A673 (cell line): ENCODE results near the gene KYNU. TPM values are rescaled to one million over a fixed set of nuclear protein-coding genes. Genes with fewer than 3 reads are reported as not detected.

Source experiments
- BruUV-seq: library from RNA; stranded (reverse); fragments of 400-500 nt; replicated peaks from 2 replicates; lab custom pipeline; 2021; lab: Mats Ljungman, UMichigan
- CTCF ChIA-PET: fragments of 300-600 bp; sonication (Branson Sonifier 250); formaldehyde crosslinking; loops from one replicate; lab custom pipeline; 2022; ENCODE audit warnings: antibody characterized with exemption; lab: Charles Lee
- POLR2A ChIA-PET: fragments of 300-600 bp; sonication (Branson Sonifier 250); formaldehyde crosslinking; loops from one replicate; lab custom pipeline; 2022; ENCODE audit warnings: antibody characterized with exemption; ENCODE audit not compliant: low non-redundant PET; lab: Charles Lee
- DNase-seq: peaks from one replicate; pipeline ENCODE4 v3.0.0-alpha.2; 2015; ENCODE audit warnings: low spot score
- H3K27ac ChIP-seq: fragments of 200-600 bp; sonication (generic); 2 replicates; pipeline ENCODE4 v1.5.1; 2016; ENCODE audit warnings: mixed run types, low read depth, mild to moderate bottlenecking, mixed read lengths, antibody characterized with exemption, low read length; ENCODE audit not compliant: poor library complexity, severe bottlenecking
- H3K27me3 ChIP-seq: fragments of 200-600 bp; sonication (generic); replicated peaks from 2 replicates; pipeline ENCODE4 v1.6.1; 2017; ENCODE audit warnings: mixed run types, low read depth, mild to moderate bottlenecking, mixed read lengths, antibody characterized with exemption, low read length; ENCODE audit not compliant: insufficient read depth, poor library complexity
- H3K36me3 ChIP-seq: fragments of 200-600 bp; sonication (generic); 2 replicates; pipeline ENCODE4 v1.6.1; 2016; ENCODE audit warnings: mixed run types, mild to moderate bottlenecking, mixed read lengths, antibody characterized with exemption, low read length; ENCODE audit not compliant: insufficient read depth, poor library complexity, severe bottlenecking
- H3K4me1 ChIP-seq: fragments of 200-600 bp; sonication (generic); 2 replicates; pipeline ENCODE4 v1.6.1; 2017; ENCODE audit warnings: mixed run types, mild to moderate bottlenecking, mixed read lengths, antibody characterized with exemption, low read length; ENCODE audit not compliant: insufficient read depth, poor library complexity, severe bottlenecking
- H3K4me3 ChIP-seq: fragments of 200-600 bp; sonication (generic); 2 replicates; pipeline ENCODE4 v1.5.1; 2016; ENCODE audit warnings: low read depth, mixed run types, mild to moderate bottlenecking, mixed read lengths, low read length; ENCODE audit not compliant: poor library complexity, severe bottlenecking
- H3K9me3 ChIP-seq: fragments of 200-600 bp; sonication (generic); 2 replicates; pipeline ENCODE4 v1.6.1; 2016; ENCODE audit warnings: mixed run types, low read depth, mild to moderate bottlenecking, mixed read lengths, antibody characterized with exemption, low read length; ENCODE audit not compliant: poor library complexity, severe bottlenecking
- EZH2 ChIP-seq: fragments of 200-600 bp; sonication (generic); IDR thresholded peaks from 2 replicates; pipeline ENCODE4 v1.6.1; 2017; ENCODE audit warnings: borderline replicate concordance, low read depth, mild to moderate bottlenecking, mixed read lengths, antibody characterized with exemption, low read length; ENCODE audit not compliant: poor library complexity, severe bottlenecking
- intact Hi-C: fragments of 100-400 bp; cut with micrococcal nuclease; formaldehyde crosslinking; loops from one replicate; pipeline ENCODE4 v1.10.0; 2022; ENCODE audit not compliant: unreplicated experiment
- total RNA-seq: library from RNA; stranded (reverse); gene quantifications from 2 replicates; pipeline ENCODE4 v1.2.3, GENCODE V29; 2021
- TF ChIP-seq, protein P1 (sequence below): fragments of 300-800, 200-600 bp; sonication (generic); conservative IDR thresholded peaks from 2 replicates; pipeline ENCODE4 v1.5.1; 2017; ENCODE audit warnings: low read depth, mild to moderate bottlenecking, antibody characterized with exemption, low read length, moderate library complexity, mixed read lengths

KYNU gene
- total RNA-seq, 1 experiment from 2014 or later, result 2.5 TPM

DNA sequence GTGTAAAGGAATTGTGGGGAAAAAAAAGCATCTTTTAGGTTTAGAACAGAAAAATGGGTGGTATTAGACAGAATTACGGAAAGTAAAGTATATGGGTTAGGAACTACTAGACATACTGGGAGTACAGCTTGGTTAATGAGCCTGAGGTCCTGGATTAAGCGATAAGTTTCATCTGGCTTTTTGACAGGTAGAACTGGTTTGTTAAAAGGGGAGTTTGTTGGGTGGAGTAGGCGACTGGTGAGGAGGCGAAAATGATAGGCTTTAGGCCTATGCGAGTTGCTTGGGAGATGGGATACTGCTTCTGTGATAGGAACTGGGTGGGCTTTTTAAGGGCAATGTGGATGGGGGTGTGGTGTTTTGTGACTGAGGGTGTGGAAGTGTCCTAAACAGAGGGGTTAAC lies 56.5 kb downstream of the KYNU start:
- Histone ChIP-seq H3K4me3 (no peak overlapping the region), H3K27me3 (no peaks in the 10 kb centered on the region), H3K36me3 (no peaks in the 10 kb centered on the region), H3K4me1 (no peaks in the 10 kb centered on the region), H3K27ac (no peak overlapping the region), H3K9me3 (no peaks in the 10 kb centered on the region)
- no TSS peak for BruUV-seq
- DNase-seq, result no peak
- TF ChIP-seq, protein P1, sequence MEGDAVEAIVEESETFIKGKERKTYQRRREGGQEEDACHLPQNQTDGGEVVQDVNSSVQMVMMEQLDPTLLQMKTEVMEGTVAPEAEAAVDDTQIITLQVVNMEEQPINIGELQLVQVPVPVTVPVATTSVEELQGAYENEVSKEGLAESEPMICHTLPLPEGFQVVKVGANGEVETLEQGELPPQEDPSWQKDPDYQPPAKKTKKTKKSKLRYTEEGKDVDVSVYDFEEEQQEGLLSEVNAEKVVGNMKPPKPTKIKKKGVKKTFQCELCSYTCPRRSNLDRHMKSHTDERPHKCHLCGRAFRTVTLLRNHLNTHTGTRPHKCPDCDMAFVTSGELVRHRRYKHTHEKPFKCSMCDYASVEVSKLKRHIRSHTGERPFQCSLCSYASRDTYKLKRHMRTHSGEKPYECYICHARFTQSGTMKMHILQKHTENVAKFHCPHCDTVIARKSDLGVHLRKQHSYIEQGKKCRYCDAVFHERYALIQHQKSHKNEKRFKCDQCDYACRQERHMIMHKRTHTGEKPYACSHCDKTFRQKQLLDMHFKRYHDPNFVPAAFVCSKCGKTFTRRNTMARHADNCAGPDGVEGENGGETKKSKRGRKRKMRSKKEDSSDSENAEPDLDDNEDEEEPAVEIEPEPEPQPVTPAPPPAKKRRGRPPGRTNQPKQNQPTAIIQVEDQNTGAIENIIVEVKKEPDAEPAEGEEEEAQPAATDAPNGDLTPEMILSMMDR, result no peak
- no peak for TF ChIP-seq EZH2
- intact Hi-C loops, result no loop called here
- ChIA-PET CTCF (no interaction called here), POLR2A (no interaction called here)

DNA sequence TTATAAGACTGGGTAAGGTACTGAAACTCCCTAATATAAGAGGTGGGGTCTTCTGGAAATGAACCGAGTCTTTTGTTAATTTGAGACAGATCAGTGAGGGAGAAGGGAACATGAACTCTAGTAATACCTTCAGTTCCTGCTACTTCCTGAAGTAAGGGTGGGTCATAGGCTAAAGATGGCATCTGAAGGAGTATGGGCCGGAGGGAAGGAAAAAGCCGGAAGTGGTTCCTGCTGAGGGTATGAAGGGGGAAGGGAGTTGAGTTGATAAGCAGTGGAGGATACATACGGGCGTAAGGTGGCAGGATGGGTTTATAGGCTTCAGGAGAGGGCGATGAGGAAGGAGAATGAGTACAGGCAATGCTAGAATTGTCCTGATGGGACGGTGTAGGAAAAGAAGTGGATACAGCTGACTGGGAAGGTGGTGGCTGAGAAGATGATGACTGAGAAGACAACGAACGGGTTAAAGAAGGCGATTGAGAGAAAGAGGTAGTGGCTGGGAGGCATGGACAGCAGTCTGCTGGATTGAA lies 58.2 kb downstream of the KYNU start:
- H3K4me1 ChIP-seq, result no peaks in the 10 kb centered on the region
- intact Hi-C loops, result no loop called here
- no peak overlapping the region for H3K4me3 ChIP-seq
- H3K36me3 ChIP-seq, result no peaks in the 10 kb centered on the region
- H3K27ac ChIP-seq, result no peak overlapping the region
- no peak for DNase-seq
- ChIA-PET CTCF (no interaction called here), POLR2A (no interaction called here)
- H3K27me3 ChIP-seq, result no peaks in the 10 kb centered on the region
- TF ChIP-seq, protein P1, result no peak
- TF ChIP-seq EZH2, result no peak
- BruUV-seq, result no TSS peak
- H3K9me3 ChIP-seq, result no peaks in the 10 kb centered on the region

DNA sequence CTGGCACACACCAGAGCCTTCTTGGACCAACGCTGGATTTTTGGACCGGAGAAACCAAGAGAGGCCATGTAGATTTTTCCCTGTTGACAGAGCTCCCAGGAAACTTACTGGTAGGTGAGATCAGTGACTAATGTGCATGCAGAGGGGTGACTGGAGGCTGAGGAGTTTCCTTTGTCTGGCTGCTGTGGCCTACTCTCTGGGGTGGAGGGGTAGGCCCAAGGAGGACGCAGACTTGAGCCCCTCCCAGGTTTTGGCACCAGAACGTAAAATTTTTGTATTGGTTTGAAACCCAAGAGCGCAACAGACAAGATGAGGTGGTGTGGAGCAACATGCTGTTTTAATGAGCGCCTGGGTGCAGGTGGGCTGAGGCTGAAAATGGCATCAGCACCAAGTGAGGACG lies 59.2 kb downstream of the KYNU start:
- Histone ChIP-seq H3K27ac (no peak overlapping the region), H3K4me1 (no peaks in the 10 kb centered on the region), H3K36me3 (no peaks in the 10 kb centered on the region), H3K9me3 (no peaks in the 10 kb centered on the region), H3K4me3 (no peak overlapping the region), H3K27me3 (no peaks in the 10 kb centered on the region)
- TF ChIP-seq, protein P1, result no peak
- TF ChIP-seq EZH2, result no peak
- no TSS peak for BruUV-seq
- DNase-seq, result no peak
- ChIA-PET CTCF (no interaction called here), POLR2A (no interaction called here)
- intact Hi-C loops, result no loop called here
